ENCODE results near the gene MDM2. TPM values are rescaled to one million over a fixed set of nuclear protein-coding genes. Genes with fewer than 3 reads are reported as not detected.
"Not testable (repeated sequence)": the region's sequence is repeated elsewhere in the genome, so short reads cannot be mapped to it uniquely, and the experiment has no call there.

The MDM2 gene
- total RNA-seq, 2 donors from 2014 or later = 36.1 to 95.6 TPM

DNA sequence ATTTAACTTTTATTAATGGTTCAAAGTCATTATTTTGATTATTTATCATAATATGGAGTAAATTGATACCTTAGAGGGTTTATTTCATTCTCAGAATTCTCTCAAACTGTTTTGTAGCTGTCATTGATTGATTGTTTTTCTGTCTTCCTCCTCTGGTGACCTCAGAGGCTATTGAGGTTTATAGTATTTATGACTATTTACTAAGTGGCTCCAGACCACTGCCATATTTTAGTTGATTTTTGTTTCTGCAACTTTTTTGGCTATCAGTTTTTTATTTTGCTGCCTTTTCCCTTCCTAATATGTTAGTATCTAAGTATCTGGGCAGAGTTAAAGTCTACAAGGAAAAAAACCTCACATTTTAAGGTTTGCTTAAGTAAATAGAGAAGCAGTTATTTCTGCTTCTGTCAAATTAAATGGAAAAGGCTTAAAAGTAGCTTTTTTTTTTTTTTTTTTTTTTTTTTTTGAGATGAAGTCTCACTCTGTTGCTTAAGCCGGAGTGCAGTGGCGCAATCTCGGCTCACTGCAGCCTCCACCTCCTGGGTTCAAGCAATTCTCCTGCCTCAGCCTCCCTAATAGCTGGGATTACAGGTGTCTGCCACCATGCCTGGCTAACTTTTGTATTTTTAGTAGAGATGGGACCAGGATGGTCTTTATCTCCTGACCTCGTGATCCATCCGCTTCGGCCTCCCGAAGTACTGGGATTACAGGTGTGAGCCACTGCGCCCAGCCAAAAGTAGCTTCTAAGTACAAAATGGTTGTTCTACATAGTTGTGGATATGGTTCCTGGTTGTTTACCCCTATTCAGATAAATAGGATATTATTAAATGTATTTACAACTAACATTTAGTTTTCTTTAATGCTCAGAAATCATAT, 8.2 kb downstream of the MDM2 start:
- DNase-seq (ENCODE audit: low spot score) = no peak
- H3K27ac ChIP-seq = no peak overlapping the region
- peaks cover under 1 to 4% of the 10 kb centered on the region in 2 donors for H3K36me3 ChIP-seq
- no peak for TF ChIP-seq POLR2A (IDR thresholded peaks at IDR 0.05)
- intact Hi-C loops (cut with DNase I) = no loop called here
- no peaks in the 10 kb centered on the region for H3K27me3 ChIP-seq (replicated peaks; ENCODE audit: insufficient read depth)
- peaks cover 8% of the 10 kb centered on the region for H3K4me1 ChIP-seq (replicated peaks)
- WGBS = 96% methylated on average over 8 of the region's 8 CpGs
- no peaks in the 10 kb centered on the region for H3K9me3 ChIP-seq
- H3K4me3 ChIP-seq = no peak overlapping the region

DNA sequence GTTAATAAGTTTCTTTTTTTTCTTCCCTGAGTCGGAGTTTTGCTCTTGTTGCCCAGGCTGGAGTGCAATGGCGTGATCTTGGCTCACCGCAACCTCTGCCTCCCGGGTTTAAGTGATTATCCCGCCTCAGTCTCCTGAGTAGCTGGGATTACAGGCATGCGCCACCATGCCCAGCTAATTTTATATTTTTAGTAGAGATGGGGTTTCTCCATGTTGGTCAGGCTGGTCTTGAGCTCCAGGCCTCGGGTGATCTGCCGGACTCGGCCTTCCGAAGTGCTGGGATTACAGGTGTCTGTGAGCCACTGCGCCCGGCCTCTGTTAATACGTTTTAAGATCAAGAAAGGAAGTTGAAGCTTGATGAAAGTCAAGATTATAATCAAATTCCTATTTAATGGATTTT, 11.5 kb downstream of the MDM2 start:
- H3K27ac ChIP-seq; H3K9me3 ChIP-seq; DNase-seq (ENCODE audit: low spot score); intact Hi-C loops (cut with DNase I); H3K4me1 ChIP-seq (replicated peaks); H3K27me3 ChIP-seq (replicated peaks; ENCODE audit: insufficient read depth); H3K4me3 ChIP-seq; H3K36me3 ChIP-seq: not testable (repeated sequence)
- 87% methylated on average over 13 of the region's 13 CpGs for WGBS

DNA sequence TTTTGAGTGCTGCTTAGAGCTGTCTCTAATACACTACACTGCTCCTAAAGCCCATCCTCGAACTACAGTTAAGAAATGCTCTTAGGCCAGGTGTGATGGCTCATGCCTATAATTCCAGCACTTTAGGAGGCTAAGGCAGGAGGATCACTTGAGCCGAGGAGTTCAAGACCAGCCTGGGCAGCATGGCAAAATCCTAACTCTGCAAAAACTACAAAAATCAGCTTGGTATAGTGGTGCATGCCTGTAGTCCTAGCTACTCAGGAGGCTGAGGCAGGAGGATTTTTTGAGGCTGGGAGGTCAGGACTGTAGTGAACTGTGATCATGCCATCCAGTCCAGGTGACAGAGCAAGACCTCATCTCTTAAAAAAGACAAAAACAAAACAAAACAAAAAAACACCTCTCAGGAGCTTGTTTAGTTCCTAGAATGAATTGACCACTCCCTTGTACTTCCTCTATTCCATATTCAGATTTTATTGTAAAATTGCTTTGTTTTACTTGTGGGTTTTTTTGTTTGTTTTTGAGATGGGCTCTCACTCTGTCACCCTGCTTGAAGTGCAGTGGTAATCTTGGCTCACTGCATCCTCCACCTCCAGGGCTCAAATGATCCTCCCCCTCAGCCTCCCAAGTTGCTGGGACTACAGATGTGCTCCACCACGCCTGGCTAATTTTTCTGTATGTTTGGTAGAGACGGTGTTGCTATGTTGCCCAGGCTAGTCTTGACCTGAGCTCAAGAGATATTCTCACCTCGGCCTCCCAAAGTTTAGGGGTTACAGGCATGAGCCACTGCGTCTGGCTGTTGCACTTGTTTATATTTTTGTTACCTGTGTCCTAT, 13.6 kb downstream of the MDM2 start:
- H3K4me3 ChIP-seq = no peak overlapping the region
- no peak for DNase-seq (ENCODE audit: low spot score)
- TF ChIP-seq POLR2A (IDR thresholded peaks at IDR 0.05) = no peak
- TF ChIP-seq, protein P1, sequence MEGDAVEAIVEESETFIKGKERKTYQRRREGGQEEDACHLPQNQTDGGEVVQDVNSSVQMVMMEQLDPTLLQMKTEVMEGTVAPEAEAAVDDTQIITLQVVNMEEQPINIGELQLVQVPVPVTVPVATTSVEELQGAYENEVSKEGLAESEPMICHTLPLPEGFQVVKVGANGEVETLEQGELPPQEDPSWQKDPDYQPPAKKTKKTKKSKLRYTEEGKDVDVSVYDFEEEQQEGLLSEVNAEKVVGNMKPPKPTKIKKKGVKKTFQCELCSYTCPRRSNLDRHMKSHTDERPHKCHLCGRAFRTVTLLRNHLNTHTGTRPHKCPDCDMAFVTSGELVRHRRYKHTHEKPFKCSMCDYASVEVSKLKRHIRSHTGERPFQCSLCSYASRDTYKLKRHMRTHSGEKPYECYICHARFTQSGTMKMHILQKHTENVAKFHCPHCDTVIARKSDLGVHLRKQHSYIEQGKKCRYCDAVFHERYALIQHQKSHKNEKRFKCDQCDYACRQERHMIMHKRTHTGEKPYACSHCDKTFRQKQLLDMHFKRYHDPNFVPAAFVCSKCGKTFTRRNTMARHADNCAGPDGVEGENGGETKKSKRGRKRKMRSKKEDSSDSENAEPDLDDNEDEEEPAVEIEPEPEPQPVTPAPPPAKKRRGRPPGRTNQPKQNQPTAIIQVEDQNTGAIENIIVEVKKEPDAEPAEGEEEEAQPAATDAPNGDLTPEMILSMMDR (IDR thresholded peaks at IDR 0.05) = no peak
- no peak for TF ChIP-seq POLR2AphosphoS5 (IDR thresholded peaks at IDR 0.05)
- WGBS = 88% methylated on average over 6 of the region's 6 CpGs
- H3K27ac ChIP-seq = no peak overlapping the region
- no peaks in the 10 kb centered on the region for H3K27me3 ChIP-seq (replicated peaks; ENCODE audit: insufficient read depth)
- intact Hi-C loops (cut with DNase I) = no loop called here
- no peaks in the 10 kb centered on the region for H3K4me1 ChIP-seq (replicated peaks)
- H3K9me3 ChIP-seq = no peaks in the 10 kb centered on the region
- H3K36me3 ChIP-seq = peaks cover 4% of the 10 kb centered on the region in 2 donors

DNA sequence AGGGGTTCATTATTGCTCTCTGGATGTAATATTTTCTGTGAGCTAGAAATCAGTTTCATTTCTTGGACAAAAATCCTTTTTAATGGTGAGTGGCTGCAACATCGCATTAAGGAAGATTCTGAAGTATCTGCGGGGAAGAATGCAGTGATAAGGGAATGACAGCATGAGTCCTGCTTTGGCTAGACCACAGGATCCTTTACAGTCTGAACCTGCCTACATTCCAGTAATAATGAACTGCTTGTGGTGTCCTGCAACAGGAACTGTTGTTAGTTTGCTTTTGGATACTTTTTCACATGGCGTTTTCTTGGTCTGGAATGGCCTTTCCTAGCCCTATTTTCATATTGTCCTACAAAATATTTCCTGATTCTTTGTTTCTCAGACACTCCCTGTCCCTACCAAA, 15.7 kb downstream of the MDM2 start:
- H3K4me3 ChIP-seq = no peak overlapping the region
- H3K27me3 ChIP-seq (replicated peaks; ENCODE audit: insufficient read depth) = no peaks in the 10 kb centered on the region
- intact Hi-C loops (cut with DNase I) = no loop called here
- DNase-seq (ENCODE audit: low spot score) = no peak
- TF ChIP-seq POLR2A (IDR thresholded peaks at IDR 0.05) = no peak
- TF ChIP-seq, protein P1 (IDR thresholded peaks at IDR 0.05) = no peak
- TF ChIP-seq POLR2AphosphoS5 (IDR thresholded peaks at IDR 0.05) = no peak
- H3K4me1 ChIP-seq (replicated peaks) = no peaks in the 10 kb centered on the region
- H3K27ac ChIP-seq = no peak overlapping the region
- H3K36me3 ChIP-seq = peaks cover 4% of the 10 kb centered on the region in 2 donors
- WGBS = 54% methylated on average over 3 of the region's 3 CpGs
- H3K9me3 ChIP-seq = no peaks in the 10 kb centered on the region

DNA sequence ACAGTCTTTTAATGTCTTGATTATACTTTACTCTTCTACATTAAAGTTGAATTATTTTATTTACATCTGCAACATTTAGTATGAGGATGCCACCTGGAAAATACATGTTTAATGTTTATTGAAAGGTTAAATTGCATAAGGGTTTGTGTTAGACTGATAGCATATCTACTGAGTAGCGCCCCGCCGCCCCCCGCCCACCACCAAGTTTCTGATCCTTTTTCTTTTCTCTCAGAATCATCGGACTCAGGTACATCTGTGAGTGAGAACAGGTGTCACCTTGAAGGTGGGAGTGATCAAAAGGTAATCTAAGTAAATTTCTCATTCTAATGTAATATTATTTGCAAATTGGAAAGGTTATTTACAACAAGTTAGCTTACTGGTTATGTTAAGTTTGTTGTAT, 16.2 kb downstream of the MDM2 start:
- Histone ChIP-seq H3K27ac (no peak overlapping the region), H3K36me3 (peaks cover 4% of the 10 kb centered on the region in 2 donors), H3K27me3 (replicated peaks; ENCODE audit: insufficient read depth) (no peaks in the 10 kb centered on the region), H3K4me1 (replicated peaks) (no peaks in the 10 kb centered on the region), H3K9me3 (no peaks in the 10 kb centered on the region), H3K4me3 (no peak overlapping the region)
- intact Hi-C loops (cut with DNase I) = no loop called here
- no peak for TF ChIP-seq POLR2AphosphoS5 (IDR thresholded peaks at IDR 0.05)
- TF ChIP-seq POLR2A (IDR thresholded peaks at IDR 0.05) = no peak
- TF ChIP-seq, protein P1 (IDR thresholded peaks at IDR 0.05) = no peak
- no peak for DNase-seq (ENCODE audit: low spot score)
- 92% methylated on average over 5 of the region's 5 CpGs for WGBS
